ENCODE results near the gene PLA2G7. TPM values are rescaled to one million over a fixed set of nuclear protein-coding genes. Genes with fewer than 3 reads are reported as not detected.

Gene PLA2G7
- total and polyA plus RNA-seq, 2 donors (not counting 1 experiment from before 2014, with no cell fraction given): 0.04 to 1.1 TPM

DNA sequence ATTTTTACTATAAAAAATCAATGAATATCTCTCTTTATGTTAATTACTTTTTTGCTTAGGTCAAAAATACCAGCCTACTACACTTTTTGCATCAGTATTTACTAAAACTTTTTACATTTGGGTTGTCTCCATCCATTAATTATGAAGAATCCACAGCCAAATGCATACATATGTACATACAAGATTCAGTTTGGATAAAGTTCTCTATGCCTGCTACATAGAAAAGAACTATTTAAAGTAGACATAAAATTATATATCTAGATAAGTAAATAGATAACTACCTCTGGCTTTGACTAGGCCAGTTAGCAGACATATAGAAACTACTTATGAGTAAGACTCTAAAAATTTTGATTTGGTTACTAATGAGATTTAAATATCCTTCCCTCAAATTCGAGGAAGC, 35.2 kb downstream of the PLA2G7 start:
- Histone ChIP-seq H3K27ac (ENCODE audit: low read length in 2 of 2) (no peak overlapping the region), H3K4me1 (ENCODE audit: control insufficient read depth in 2 of 2, insufficient read depth in 2 of 2, low read length in 2 of 2) (no peaks in the 10 kb centered on the region), H3K27me3 (replicated peaks in 1 of 4; ENCODE audit: control extremely low read depth in 1 of 4, control insufficient read depth in 3 of 4, insufficient read depth in 4 of 4, low read length in 3 of 4) (peaks cover 0 to 9% (median 1%) of the 10 kb centered on the region in 4 experiments), H3K9ac (ENCODE audit: low read length) (no peak overlapping the region), H3K9me3 (ENCODE audit: control extremely low read depth in 1 of 3, control insufficient read depth in 2 of 3, insufficient read depth in 1 of 3, low read length in 2 of 3) (no peaks in the 10 kb centered on the region), H3K4me3 (ENCODE audit: control extremely low read depth in 1 of 5, extremely low read depth in 1 of 5, insufficient read depth in 1 of 5, low read depth in 2 of 5, low read length in 4 of 5) (no peak overlapping the region), H3K4me2 (replicated peaks; ENCODE audit: low read depth, low read length, poor library complexity, severe bottlenecking) (no peak overlapping the region), H2AFZ (ENCODE audit: insufficient read depth, low read depth, low read length, poor library complexity, severe bottlenecking) (no peak overlapping the region), H3K79me2 (ENCODE audit: control insufficient read depth, insufficient read depth, low read length) (no peaks in the 10 kb centered on the region), H4K20me1 (ENCODE audit: control insufficient read depth, insufficient read depth, low read length, poor library complexity, severe bottlenecking) (no peaks in the 10 kb centered on the region), H3K36me3 (replicated peaks in 1 of 2; ENCODE audit: control extremely low read depth in 1 of 2, control insufficient read depth in 1 of 2, extremely low read depth in 1 of 2, insufficient read depth in 2 of 2, low read length in 1 of 2) (no peaks in the 10 kb centered on the region)
- no peaks in the 10 kb centered on the region for H3K9me3 Mint-ChIP-seq (ENCODE audit: insufficient read depth)
- TF ChIP-seq EZH2 (IDR thresholded peaks at IDR 0.05; ENCODE audit: borderline replicate concordance, insufficient read depth, low read depth, low read length, poor library complexity, severe bottlenecking): no peak
- DNase-seq (no peak), ATAC-seq (ENCODE audit: low read depth) (no peak)
- POLR2A ChIA-PET: no interaction called here
- peaks cover 25% of the 10 kb centered on the region for H3K27me3 Mint-ChIP-seq
- WGBS (ENCODE audit: insufficient coverage): no CpG with 5 or more reads among the region's 1 CpG
- CTCF ChIA-PET: no interaction called here
- intact Hi-C loops (cut with micrococcal nuclease): no loop called here
- H3K27ac Mint-ChIP-seq: no peak overlapping the region
- H3K4me3 Mint-ChIP-seq: no peak overlapping the region
- no peaks in the 10 kb centered on the region for H3K4me1 Mint-ChIP-seq

- Histone ChIP-seq H3K79me2 (ENCODE audit: control insufficient read depth, insufficient read depth, low read length) (no peaks in the 10 kb centered on the region), H3K9ac (ENCODE audit: low read length) (no peak overlapping the region), H4K20me1 (ENCODE audit: control insufficient read depth, insufficient read depth, low read length, poor library complexity, severe bottlenecking) (no peaks in the 10 kb centered on the region), H3K4me3 (ENCODE audit: control extremely low read depth in 1 of 5, extremely low read depth in 1 of 5, insufficient read depth in 1 of 5, low read depth in 2 of 5, low read length in 4 of 5) (no peak overlapping the region), H3K9me3 (ENCODE audit: control extremely low read depth in 1 of 3, control insufficient read depth in 2 of 3, insufficient read depth in 1 of 3, low read length in 2 of 3) (peaks cover 0 to 17% (median 0%) of the 10 kb centered on the region in 3 donors), H3K36me3 (replicated peaks in 1 of 2; ENCODE audit: control extremely low read depth in 1 of 2, control insufficient read depth in 1 of 2, extremely low read depth in 1 of 2, insufficient read depth in 2 of 2, low read length in 1 of 2) (no peaks in the 10 kb centered on the region), H3K27ac (ENCODE audit: low read length in 2 of 2) (no peak overlapping the region), H3K27me3 (replicated peaks in 1 of 4; ENCODE audit: control extremely low read depth in 1 of 4, control insufficient read depth in 3 of 4, insufficient read depth in 4 of 4, low read length in 3 of 4) (peaks cover 0 to 5% (median under 1%) of the 10 kb centered on the region in 4 experiments), H3K4me2 (replicated peaks; ENCODE audit: low read depth, low read length, poor library complexity, severe bottlenecking) (no peak overlapping the region), H2AFZ (ENCODE audit: insufficient read depth, low read depth, low read length, poor library complexity, severe bottlenecking) (no peak overlapping the region), H3K4me1 (ENCODE audit: control insufficient read depth in 2 of 2, insufficient read depth in 2 of 2, low read length in 2 of 2) (no peaks in the 10 kb centered on the region)
- DNase-seq: no peak
- intact Hi-C loops (cut with micrococcal nuclease): no loop called here
- Mint-ChIP-seq H3K27me3 (peaks cover 6% of the 10 kb centered on the region), H3K4me3 (no peak overlapping the region), H3K4me1 (no peaks in the 10 kb centered on the region), H3K9me3 (ENCODE audit: insufficient read depth) (no peaks in the 10 kb centered on the region), H3K27ac (no peak overlapping the region)
- ChIA-PET POLR2A (no interaction called here), CTCF (no interaction called here)
- no CpG with 5 or more reads among the region's 1 CpG for WGBS (ENCODE audit: insufficient coverage)
- TF ChIP-seq, protein P1, sequence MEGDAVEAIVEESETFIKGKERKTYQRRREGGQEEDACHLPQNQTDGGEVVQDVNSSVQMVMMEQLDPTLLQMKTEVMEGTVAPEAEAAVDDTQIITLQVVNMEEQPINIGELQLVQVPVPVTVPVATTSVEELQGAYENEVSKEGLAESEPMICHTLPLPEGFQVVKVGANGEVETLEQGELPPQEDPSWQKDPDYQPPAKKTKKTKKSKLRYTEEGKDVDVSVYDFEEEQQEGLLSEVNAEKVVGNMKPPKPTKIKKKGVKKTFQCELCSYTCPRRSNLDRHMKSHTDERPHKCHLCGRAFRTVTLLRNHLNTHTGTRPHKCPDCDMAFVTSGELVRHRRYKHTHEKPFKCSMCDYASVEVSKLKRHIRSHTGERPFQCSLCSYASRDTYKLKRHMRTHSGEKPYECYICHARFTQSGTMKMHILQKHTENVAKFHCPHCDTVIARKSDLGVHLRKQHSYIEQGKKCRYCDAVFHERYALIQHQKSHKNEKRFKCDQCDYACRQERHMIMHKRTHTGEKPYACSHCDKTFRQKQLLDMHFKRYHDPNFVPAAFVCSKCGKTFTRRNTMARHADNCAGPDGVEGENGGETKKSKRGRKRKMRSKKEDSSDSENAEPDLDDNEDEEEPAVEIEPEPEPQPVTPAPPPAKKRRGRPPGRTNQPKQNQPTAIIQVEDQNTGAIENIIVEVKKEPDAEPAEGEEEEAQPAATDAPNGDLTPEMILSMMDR (IDR thresholded peaks at IDR 0.05): no peak
- no peak for TF ChIP-seq EZH2 (IDR thresholded peaks at IDR 0.05; ENCODE audit: borderline replicate concordance, insufficient read depth, low read depth, low read length, poor library complexity, severe bottlenecking)
- no peak for ATAC-seq (ENCODE audit: low read depth)
Measured at GRCh38 chr6:46690911-46691451, 44.2 kb downstream of the PLA2G7 start.

Measured in B cell (primary cell).